ENCODE measurements around the gene DGKZ. TPM values are rescaled to one million over a fixed set of nuclear protein-coding genes. Genes with fewer than 3 reads are reported as not detected.

The DGKZ gene
- total and polyA plus RNA-seq, 3 experiments from 2014 or later, result 85.8 to 87.4 (median 87.2) TPM

DNA sequence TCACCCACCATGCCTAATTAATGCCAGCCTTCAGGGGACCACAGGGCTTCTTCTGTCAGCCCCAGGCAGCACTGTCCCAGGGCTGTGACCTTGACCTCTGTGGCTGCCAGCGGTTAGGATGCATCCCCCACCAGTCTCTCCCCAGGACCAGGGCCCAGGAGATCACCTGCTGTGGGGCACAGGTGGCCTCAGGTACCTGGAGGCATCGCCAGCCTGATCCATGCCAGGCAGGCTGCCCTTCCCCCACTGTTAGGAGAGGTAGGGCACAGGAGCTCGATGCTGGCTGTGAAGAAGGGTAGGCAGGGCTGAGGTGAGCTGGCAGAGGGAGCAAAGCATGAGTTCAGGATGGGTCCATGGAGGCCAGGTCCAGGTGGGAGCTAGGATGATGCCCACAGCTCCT, 17.5 kb downstream of the DGKZ start:
- H3K4me1 ChIP-seq (ENCODE audit: insufficient read depth, low read length), result peaks cover 59% of the 10 kb centered on the region
- H3K9me3 Mint-ChIP-seq, result no peaks in the 10 kb centered on the region
- H3K4me1 Mint-ChIP-seq, result peaks cover 48 to 86% (median 58%) of the 10 kb centered on the region in 3 donors
- H3K4me3 ChIP-seq (ENCODE audit: low read length), result no peak overlapping the region
- peaks cover 0 to 51% (median 0%) of the 10 kb centered on the region in 3 donors for H3K36me3 Mint-ChIP-seq
- H3K27ac ChIP-seq (ENCODE audit: low read depth, low read length), result no peak overlapping the region
- H3K27ac Mint-ChIP-seq, result peak overlapping the region in 7 of 8 donors; percentile 47 to 97 (median 68)
- H3K27me3 Mint-ChIP-seq, result peaks cover 0 to 2% of the 10 kb centered on the region in 2 donors
- H3K27me3 ChIP-seq (ENCODE audit: insufficient read depth, low read length, poor library complexity, severe bottlenecking), result no peaks in the 10 kb centered on the region
- no peak for DNase-seq
- ChIA-PET POLR2A (no interaction called here), CTCF (interaction anchor here (0.8 to 16.1 kb wide), 2 partner anchors 12 to 15 kb away, joined by 4 to 358 read pairs; partner anchors contain the start of gene DGKZ)
- H3K9me3 ChIP-seq (ENCODE audit: low read length), result no peaks in the 10 kb centered on the region
- peak overlapping the region in 2 of 7 donors; percentile 6 to 43 for H3K4me3 Mint-ChIP-seq
- peaks cover 35% of the 10 kb centered on the region for H3K36me3 ChIP-seq (ENCODE audit: insufficient read depth, low read length)

DNA sequence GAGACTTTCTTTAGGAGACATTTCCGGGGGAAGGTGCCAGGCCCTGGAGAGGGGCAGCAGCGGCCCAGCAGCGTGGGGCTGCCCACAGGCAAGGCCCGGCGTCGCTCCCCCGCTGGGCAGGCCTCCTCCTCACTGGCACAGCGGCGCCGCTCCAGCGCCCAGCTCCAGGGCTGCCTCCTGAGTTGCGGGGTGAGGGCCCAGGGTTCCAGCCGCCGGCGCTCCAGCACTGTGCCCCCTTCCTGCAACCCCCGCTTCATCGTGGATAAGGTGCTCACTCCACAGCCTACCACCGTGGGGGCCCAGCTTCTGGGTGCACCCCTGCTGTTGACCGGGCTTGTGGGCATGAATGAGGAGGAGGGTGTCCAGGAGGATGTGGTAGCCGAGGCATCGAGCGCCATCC, 19.0 kb downstream of the DGKZ start:
- Histone ChIP-seq H3K27me3 (ENCODE audit: insufficient read depth, low read length, poor library complexity, severe bottlenecking) (no peaks in the 10 kb centered on the region), H3K27ac (ENCODE audit: low read depth, low read length) (no peak overlapping the region), H3K4me1 (ENCODE audit: insufficient read depth, low read length) (peaks cover 45% of the 10 kb centered on the region), H3K9me3 (ENCODE audit: low read length) (no peaks in the 10 kb centered on the region), H3K4me3 (ENCODE audit: low read length) (no peak overlapping the region), H3K36me3 (ENCODE audit: insufficient read depth, low read length) (peaks cover 46% of the 10 kb centered on the region)
- Mint-ChIP-seq H3K27ac (peak overlapping the region in 1 of 8 donors; percentile 24), H3K9me3 (no peaks in the 10 kb centered on the region), H3K4me1 (peaks cover 38 to 72% (median 44%) of the 10 kb centered on the region in 3 donors), H3K36me3 (peaks cover 0 to 61% (median 2%) of the 10 kb centered on the region in 3 donors), H3K27me3 (peaks cover 0 to 2% of the 10 kb centered on the region in 2 donors), H3K4me3 (peak overlapping the region in 1 of 7 donors; percentile 44)
- ChIA-PET CTCF (interaction anchor here (1.2 to 16.1 kb wide), 4 partner anchors 12 to 127 kb away, joined by 3 to 358 read pairs (median 11); partner anchors contain the start of gene DGKZ), POLR2A (interaction anchor here (1.0 kb wide), 1 partner anchor 17 kb away, joined by 3 read pairs; no protein-coding TSS in a partner anchor)
- no peak for DNase-seq

DNA sequence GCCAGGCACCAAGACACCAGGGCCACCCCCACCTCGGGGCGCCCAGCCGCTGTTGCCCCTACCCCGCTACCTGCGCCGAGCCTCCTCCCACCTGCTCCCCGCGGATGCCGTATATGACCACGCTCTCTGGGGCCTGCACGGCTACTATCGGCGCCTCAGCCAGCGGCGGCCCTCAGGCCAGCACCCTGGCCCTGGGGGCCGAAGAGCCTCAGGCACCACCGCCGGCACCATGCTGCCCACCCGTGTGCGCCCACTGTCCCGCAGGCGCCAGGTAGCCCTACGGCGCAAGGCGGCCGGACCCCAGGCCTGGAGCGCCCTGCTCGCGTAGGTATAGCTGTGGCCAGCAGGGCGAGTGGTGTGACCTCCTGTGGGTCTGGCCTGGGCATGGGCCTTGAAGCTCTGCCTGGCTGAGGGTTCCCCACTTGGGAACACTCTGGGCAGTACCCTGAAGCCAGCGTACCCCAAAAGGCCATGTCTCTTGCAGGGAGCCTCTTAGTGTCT, 19.4 kb downstream of the DGKZ start:
- Histone ChIP-seq H3K4me1 (ENCODE audit: insufficient read depth, low read length) (peaks cover 40% of the 10 kb centered on the region), H3K4me3 (ENCODE audit: low read length) (no peak overlapping the region), H3K36me3 (ENCODE audit: insufficient read depth, low read length) (peaks cover 51% of the 10 kb centered on the region), H3K27ac (ENCODE audit: low read depth, low read length) (no peak overlapping the region), H3K9me3 (ENCODE audit: low read length) (no peaks in the 10 kb centered on the region), H3K27me3 (ENCODE audit: insufficient read depth, low read length, poor library complexity, severe bottlenecking) (no peaks in the 10 kb centered on the region)
- CTCF ChIA-PET, result interaction anchor here (0.8 to 16.1 kb wide), 7 partner anchors 11 to 128 kb away, joined by 3 to 358 read pairs (median 4); partner anchors contain the start of gene DGKZ
- Mint-ChIP-seq H3K27me3 (peaks cover 0 to 2% of the 10 kb centered on the region in 2 donors), H3K36me3 (peaks cover 0 to 65% (median 2%) of the 10 kb centered on the region in 3 donors), H3K4me1 (peaks cover 36 to 68% (median 40%) of the 10 kb centered on the region in 3 donors), H3K27ac (peak overlapping the region in 3 of 8 donors; percentile 19 to 79 (median 24)), H3K4me3 (no peak overlapping the region), H3K9me3 (no peaks in the 10 kb centered on the region)
- POLR2A ChIA-PET, result no interaction called here
- no peak for DNase-seq

DNA sequence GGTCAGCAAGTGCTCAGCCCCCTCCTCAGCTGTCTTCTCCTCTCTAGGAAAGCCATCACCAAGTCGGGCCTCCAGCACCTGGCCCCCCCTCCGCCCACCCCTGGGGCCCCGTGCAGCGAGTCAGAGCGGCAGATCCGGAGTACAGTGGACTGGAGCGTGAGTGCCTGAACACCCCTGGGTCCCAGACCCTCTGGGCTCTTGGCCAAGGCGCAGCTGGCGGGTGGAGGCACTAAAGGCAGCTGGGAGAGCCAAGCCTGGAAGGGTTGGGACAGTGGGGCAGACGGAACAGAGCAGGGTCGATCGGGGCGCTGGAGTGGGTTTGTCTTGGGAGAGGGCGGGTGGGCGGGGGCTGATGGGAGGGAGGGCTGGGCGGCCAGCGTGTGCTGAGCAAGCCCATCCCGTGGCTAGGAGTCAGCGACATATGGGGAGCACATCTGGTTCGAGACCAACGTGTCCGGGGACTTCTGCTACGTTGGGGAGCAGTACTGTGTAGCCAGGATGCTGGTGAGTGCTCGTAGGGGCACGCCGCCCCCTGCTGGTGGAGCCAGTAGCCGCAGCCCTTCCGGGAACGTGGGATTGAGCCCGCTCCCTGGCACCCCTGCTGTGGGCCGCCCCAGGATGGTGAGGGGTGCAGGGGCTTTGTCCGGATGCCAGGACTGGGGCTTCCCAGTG, 20.1 kb downstream of the DGKZ start:
- no peak overlapping the region for H3K4me3 ChIP-seq (ENCODE audit: low read length)
- Mint-ChIP-seq H3K36me3 (peaks cover 0 to 71% (median 2%) of the 10 kb centered on the region in 3 donors), H3K9me3 (no peaks in the 10 kb centered on the region), H3K4me1 (peaks cover 34 to 61% (median 35%) of the 10 kb centered on the region in 3 donors), H3K27ac (peak overlapping the region in 6 of 8 donors; percentile 19 to 80 (median 64)), H3K4me3 (peak overlapping the region in 2 of 7 donors; percentile 57 to 78), H3K27me3 (peaks cover 0 to 2% of the 10 kb centered on the region in 2 donors)
- no peaks in the 10 kb centered on the region for H3K9me3 ChIP-seq (ENCODE audit: low read length)
- peak; percentile 67 to 83 (median 75) for DNase-seq
- CTCF ChIA-PET, result interaction anchor here (0.8 to 16.1 kb wide), 10 partner anchors 11 to 414 kb away, joined by 3 to 358 read pairs (median 4); partner anchors contain the start of genes CHRM4 and DGKZ
- no peaks in the 10 kb centered on the region for H3K27me3 ChIP-seq (ENCODE audit: insufficient read depth, low read length, poor library complexity, severe bottlenecking)
- H3K27ac ChIP-seq (ENCODE audit: low read depth, low read length), result no peak overlapping the region
- peaks cover 33% of the 10 kb centered on the region for H3K4me1 ChIP-seq (ENCODE audit: insufficient read depth, low read length)
- POLR2A ChIA-PET, result no interaction called here
- peaks cover 57% of the 10 kb centered on the region for H3K36me3 ChIP-seq (ENCODE audit: insufficient read depth, low read length)

DNA sequence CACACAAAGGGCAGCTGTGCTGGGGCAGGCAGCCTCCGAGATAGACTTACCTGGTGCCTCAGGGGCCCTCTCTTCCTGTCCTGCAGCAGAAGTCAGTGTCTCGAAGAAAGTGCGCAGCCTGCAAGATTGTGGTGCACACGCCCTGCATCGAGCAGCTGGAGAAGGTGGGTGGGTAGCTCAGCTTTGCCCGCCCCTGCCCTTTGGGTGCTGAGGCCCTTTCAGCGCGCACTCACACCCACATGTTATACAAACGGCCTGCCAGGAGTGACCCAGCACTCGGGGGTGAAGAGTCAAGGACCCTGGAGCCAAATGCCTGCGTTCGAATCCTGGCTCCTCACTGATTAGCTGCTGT, 20.6 kb downstream of the DGKZ start:
- H3K27me3 ChIP-seq (ENCODE audit: insufficient read depth, low read length, poor library complexity, severe bottlenecking), result no peaks in the 10 kb centered on the region
- no peaks in the 10 kb centered on the region for H3K9me3 ChIP-seq (ENCODE audit: low read length)
- Mint-ChIP-seq H3K4me1 (peaks cover 29 to 56% (median 30%) of the 10 kb centered on the region in 3 donors), H3K4me3 (no peak overlapping the region), H3K27me3 (peaks cover 0 to 2% of the 10 kb centered on the region in 2 donors), H3K36me3 (peaks cover 0 to 73% (median 2%) of the 10 kb centered on the region in 3 donors), H3K9me3 (no peaks in the 10 kb centered on the region), H3K27ac (peak overlapping the region in 2 of 8 donors; percentile 44 to 80)
- H3K36me3 ChIP-seq (ENCODE audit: insufficient read depth, low read length), result peaks cover 55% of the 10 kb centered on the region
- no peak for DNase-seq
- ChIA-PET CTCF (interaction anchor here (1.2 to 16.1 kb wide), 8 partner anchors 10 to 415 kb away, joined by 3 to 358 read pairs (median 4); partner anchors contain the start of genes CHRM4 and DGKZ), POLR2A (interaction anchor here (1.7 kb wide), 1 partner anchor 12 kb away, joined by 4 read pairs; no protein-coding TSS in a partner anchor)
- no peak overlapping the region for H3K4me3 ChIP-seq (ENCODE audit: low read length)
- peaks cover 28% of the 10 kb centered on the region for H3K4me1 ChIP-seq (ENCODE audit: insufficient read depth, low read length)
- H3K27ac ChIP-seq (ENCODE audit: low read depth, low read length), result no peak overlapping the region

DNA sequence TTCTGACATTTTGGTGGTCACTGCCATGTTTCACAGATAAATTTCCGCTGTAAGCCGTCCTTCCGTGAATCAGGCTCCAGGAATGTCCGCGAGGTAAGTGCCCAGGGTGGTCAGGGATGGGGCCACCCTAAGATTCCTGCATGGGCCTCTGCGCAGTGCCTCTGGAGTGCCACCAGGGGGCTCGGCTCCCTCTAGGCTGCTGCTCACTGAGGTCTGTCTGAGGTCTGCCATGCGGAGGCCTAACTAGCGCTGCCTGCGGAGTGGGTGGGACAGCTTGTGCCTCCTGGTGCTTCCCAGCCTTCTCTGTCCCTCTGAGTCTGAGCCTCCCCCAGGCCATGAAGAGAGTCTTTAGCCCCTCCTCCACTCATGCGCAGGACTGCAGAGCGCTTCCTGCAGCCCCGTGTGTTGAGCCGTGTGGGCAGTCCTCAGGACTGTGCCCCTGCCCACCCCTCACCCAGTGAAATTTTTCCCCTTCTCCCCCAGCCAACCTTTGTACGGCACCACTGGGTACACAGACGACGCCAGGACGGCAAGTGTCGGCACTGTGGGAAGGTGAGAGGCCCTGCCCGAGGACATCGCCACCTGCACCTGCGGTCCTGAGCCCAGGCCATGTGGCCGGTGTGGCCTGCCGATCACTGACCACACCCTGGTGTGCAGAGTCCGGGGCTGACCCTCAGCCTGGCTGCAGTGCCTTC, 22.3 kb downstream of the DGKZ start:
- Histone ChIP-seq H3K27ac (ENCODE audit: low read depth, low read length) (no peak overlapping the region), H3K36me3 (ENCODE audit: insufficient read depth, low read length) (peaks cover 54% of the 10 kb centered on the region), H3K9me3 (ENCODE audit: low read length) (no peaks in the 10 kb centered on the region), H3K27me3 (ENCODE audit: insufficient read depth, low read length, poor library complexity, severe bottlenecking) (no peaks in the 10 kb centered on the region), H3K4me3 (ENCODE audit: low read length) (no peak overlapping the region), H3K4me1 (ENCODE audit: insufficient read depth, low read length) (peaks cover 11% of the 10 kb centered on the region)
- ChIA-PET POLR2A (interaction anchor here (1.7 kb wide), 1 partner anchor 10 kb away, joined by 4 read pairs; no protein-coding TSS in a partner anchor), CTCF (interaction anchor here (2.3 to 16.1 kb wide), 2 partner anchors 19 to 23 kb away, joined by 7 to 358 read pairs; partner anchors contain the start of genes CHRM4 and DGKZ)
- H3K4me1 Mint-ChIP-seq, result peaks cover 17 to 40% (median 19%) of the 10 kb centered on the region in 3 donors
- DNase-seq, result peak in 3 of 5 donors; percentile 22 to 67 (median 44)
- no peaks in the 10 kb centered on the region for H3K9me3 Mint-ChIP-seq
- peaks cover 0 to 2% of the 10 kb centered on the region in 2 donors for H3K27me3 Mint-ChIP-seq
- peak overlapping the region in 4 of 8 donors; percentile 22 to 63 (median 57) for H3K27ac Mint-ChIP-seq
- no peak overlapping the region for H3K4me3 Mint-ChIP-seq
- H3K36me3 Mint-ChIP-seq, result peaks cover 0 to 75% (median 2%) of the 10 kb centered on the region in 3 donors

DNA sequence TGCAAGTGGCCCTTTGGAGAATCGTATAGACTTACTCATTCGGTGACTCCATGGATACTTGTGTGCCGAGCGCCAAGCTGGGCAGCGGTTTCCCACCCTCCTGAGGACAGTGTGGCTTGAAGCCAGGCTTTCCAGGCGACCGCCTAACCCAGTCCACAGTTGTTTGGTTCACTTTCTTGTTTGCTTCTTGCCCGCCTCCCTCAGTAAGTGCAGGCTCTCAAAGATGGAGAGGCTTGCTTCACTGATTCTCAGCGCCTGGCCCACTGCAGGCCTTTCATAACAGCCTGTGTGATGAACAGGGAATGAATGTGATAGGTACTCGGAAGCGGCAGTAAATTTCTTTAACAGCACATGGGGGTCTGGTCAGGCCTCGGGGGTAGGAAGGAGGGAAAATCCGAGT, 23.0 kb downstream of the DGKZ start:
- no peaks in the 10 kb centered on the region for H3K9me3 Mint-ChIP-seq
- peaks cover 0 to 2% of the 10 kb centered on the region in 2 donors for H3K27me3 Mint-ChIP-seq
- no peak overlapping the region for H3K4me3 ChIP-seq (ENCODE audit: low read length)
- peak overlapping the region in 1 of 7 donors; percentile 40 for H3K4me3 Mint-ChIP-seq
- CTCF ChIA-PET, result interaction anchor here (16.1 kb wide), 1 partner anchor 20 kb away, joined by 358 read pairs; the partner anchor contains the start of gene DGKZ
- peaks cover 61% of the 10 kb centered on the region for H3K36me3 ChIP-seq (ENCODE audit: insufficient read depth, low read length)
- peaks cover 7% of the 10 kb centered on the region for H3K4me1 ChIP-seq (ENCODE audit: insufficient read depth, low read length)
- POLR2A ChIA-PET, result no interaction called here
- no peak overlapping the region for H3K27ac ChIP-seq (ENCODE audit: low read depth, low read length)
- no peaks in the 10 kb centered on the region for H3K9me3 ChIP-seq (ENCODE audit: low read length)
- H3K27ac Mint-ChIP-seq, result no peak overlapping the region
- H3K27me3 ChIP-seq (ENCODE audit: insufficient read depth, low read length, poor library complexity, severe bottlenecking), result no peaks in the 10 kb centered on the region
- peaks cover 13 to 34% (median 13%) of the 10 kb centered on the region in 3 donors for H3K4me1 Mint-ChIP-seq
- no peak for DNase-seq
- peaks cover 0 to 75% (median 2%) of the 10 kb centered on the region in 3 donors for H3K36me3 Mint-ChIP-seq
